Nephron progenitor cell (in vitro differentiated cells): ENCODE measurements around the gene ANO6.

Experiments used
- DNase-seq: peaks from one replicate; pipeline ENCODE4 v3.0.0; 2021
- H3K27ac Mint-ChIP-seq: 2 replicates; pipeline ENCODE4 v1.8.0; 2021; ENCODE audit warnings: mild to moderate bottlenecking, moderate library complexity, mixed read lengths
- H3K27me3 Mint-ChIP-seq: 2 replicates; pipeline ENCODE4 v1.8.0; 2021; ENCODE audit warnings: mild to moderate bottlenecking, low read depth, mixed read lengths; ENCODE audit not compliant: poor library complexity
- H3K36me3 Mint-ChIP-seq: 2 replicates; pipeline ENCODE4 v1.8.0; 2021; ENCODE audit warnings: low read depth, mixed read lengths
- H3K4me1 Mint-ChIP-seq: 2 replicates; pipeline ENCODE4 v1.8.0; 2021; ENCODE audit warnings: mixed read lengths
- H3K4me3 Mint-ChIP-seq: 2 replicates; pipeline ENCODE4 v1.8.0; 2021; ENCODE audit warnings: mild to moderate bottlenecking, moderate library complexity, mixed read lengths
- H3K9me3 Mint-ChIP-seq: 2 replicates; pipeline ENCODE4 v1.8.0; 2021; ENCODE audit warnings: mild to moderate bottlenecking, moderate library complexity, mixed read lengths
- CTCF ChIP-seq: fragments of 200-600 bp; sonication (generic); IDR thresholded peaks from 2 replicates; pipeline ENCODE4 v1.5.0; 2021; ENCODE audit warnings: antibody characterized with exemption

Gene ANO6

GRCh38 chr12:45214749-45215418 is 1.0 kb upstream of the ANO6 start:
- TF ChIP-seq CTCF: no peak
- no peak for DNase-seq
- no peaks in the 10 kb centered on the region for H3K9me3 Mint-ChIP-seq
- peaks cover 8% of the 10 kb centered on the region for H3K36me3 Mint-ChIP-seq
- peak overlapping the region; percentile 91 for H3K4me3 Mint-ChIP-seq
- peak overlapping the region; percentile 99 for H3K27ac Mint-ChIP-seq
- H3K27me3 Mint-ChIP-seq: peaks cover 4% of the 10 kb centered on the region
- H3K4me1 Mint-ChIP-seq: peaks cover 51% of the 10 kb centered on the region

GRCh38 chr12:45216230-45216982 is 511 bp downstream of the ANO6 start:
- peak; percentile 72 for DNase-seq
- H3K4me3 Mint-ChIP-seq: peak overlapping the region; percentile 100
- H3K4me1 Mint-ChIP-seq: peaks cover 58% of the 10 kb centered on the region
- H3K9me3 Mint-ChIP-seq: peaks cover 5% of the 10 kb centered on the region
- H3K27me3 Mint-ChIP-seq: peaks cover 4% of the 10 kb centered on the region
- peaks cover 11% of the 10 kb centered on the region for H3K36me3 Mint-ChIP-seq
- no peak for TF ChIP-seq CTCF
- peak overlapping the region; percentile 99 for H3K27ac Mint-ChIP-seq

- H3K4me1 Mint-ChIP-seq: peaks cover 58% of the 10 kb centered on the region
- peaks cover 7% of the 10 kb centered on the region for H3K9me3 Mint-ChIP-seq
- no peak for DNase-seq
- H3K27ac Mint-ChIP-seq: peak overlapping the region; percentile 99
- peaks cover 12% of the 10 kb centered on the region for H3K36me3 Mint-ChIP-seq
- TF ChIP-seq CTCF: no peak
- peak overlapping the region; percentile 100 for H3K4me3 Mint-ChIP-seq
- H3K27me3 Mint-ChIP-seq: peaks cover 4% of the 10 kb centered on the region
Observed at GRCh38 chr12:45216983-45217485, 1.1 kb downstream of the ANO6 start.

GRCh38 chr12:45217846-45218245 is 2.0 kb downstream of the ANO6 start:
- Mint-ChIP-seq H3K27me3 (peaks cover 4% of the 10 kb centered on the region), H3K4me1 (peaks cover 63% of the 10 kb centered on the region), H3K4me3 (peak overlapping the region; percentile 100), H3K27ac (peak overlapping the region; percentile 55), H3K9me3 (peaks cover 12% of the 10 kb centered on the region), H3K36me3 (peaks cover 16% of the 10 kb centered on the region)
- TF ChIP-seq CTCF: no peak
- DNase-seq: no peak

- peak overlapping the region; percentile 23 for H3K4me3 Mint-ChIP-seq
- TF ChIP-seq CTCF: no peak
- H3K27ac Mint-ChIP-seq: no peak overlapping the region
- no peak for DNase-seq
- peaks cover 61% of the 10 kb centered on the region for H3K4me1 Mint-ChIP-seq
- H3K9me3 Mint-ChIP-seq: peaks cover 12% of the 10 kb centered on the region
- H3K36me3 Mint-ChIP-seq: peaks cover 27% of the 10 kb centered on the region
- no peaks in the 10 kb centered on the region for H3K27me3 Mint-ChIP-seq
Observed at GRCh38 chr12:45219621-45220020, 3.7 kb downstream of the ANO6 start.
